Mesothelial cell of epicardium (in vitro differentiated cells): Measurements from ENCODE around the gene LCN2. TPM values are rescaled to one million over a fixed set of nuclear protein-coding genes. Genes with fewer than 3 reads are reported as not detected.

ENCODE experiments used
- DNase-seq, 2 experiments: peaks; one replicate each; pipeline ENCODE4 v3.0.0; 2021; ENCODE audit warnings: low spot score in 2 of 2; ENCODE audit not compliant: unreplicated experiment in 2 of 2
- H3K27ac Mint-ChIP-seq: 2 replicates; pipeline ENCODE4 v1.8.0; 2021; ENCODE audit warnings: mixed read lengths
- H3K27me3 Mint-ChIP-seq: 2 replicates; pipeline ENCODE4 v1.8.0; 2021; ENCODE audit warnings: low read depth, mixed read lengths
- H3K36me3 Mint-ChIP-seq: 2 replicates; pipeline ENCODE4 v1.8.0; 2021; ENCODE audit warnings: mixed read lengths
- H3K4me1 Mint-ChIP-seq: 2 replicates; pipeline ENCODE4 v1.8.0; 2021; ENCODE audit warnings: mixed read lengths
- H3K4me3 Mint-ChIP-seq: 2 replicates; pipeline ENCODE4 v1.8.0; 2021; ENCODE audit warnings: mild to moderate bottlenecking, moderate library complexity, mixed read lengths
- H3K9me3 Mint-ChIP-seq: 2 replicates; pipeline ENCODE4 v1.8.0; 2021; ENCODE audit warnings: mixed read lengths
- total RNA-seq: library from RNA; stranded (reverse); gene quantifications from 3 replicates; pipeline ENCODE4 v1.2.1, GENCODE V29; 2021
- TF ChIP-seq, protein P1 (sequence below): fragments of 200-600 bp; sonication (generic); IDR thresholded peaks from one replicate; pipeline ENCODE4 v1.5.0; 2021; ENCODE audit warnings: antibody characterized with exemption; ENCODE audit not compliant: unreplicated experiment

Gene LCN2
- total RNA-seq, 1 donor from 2014 or later: not detected

DNA sequence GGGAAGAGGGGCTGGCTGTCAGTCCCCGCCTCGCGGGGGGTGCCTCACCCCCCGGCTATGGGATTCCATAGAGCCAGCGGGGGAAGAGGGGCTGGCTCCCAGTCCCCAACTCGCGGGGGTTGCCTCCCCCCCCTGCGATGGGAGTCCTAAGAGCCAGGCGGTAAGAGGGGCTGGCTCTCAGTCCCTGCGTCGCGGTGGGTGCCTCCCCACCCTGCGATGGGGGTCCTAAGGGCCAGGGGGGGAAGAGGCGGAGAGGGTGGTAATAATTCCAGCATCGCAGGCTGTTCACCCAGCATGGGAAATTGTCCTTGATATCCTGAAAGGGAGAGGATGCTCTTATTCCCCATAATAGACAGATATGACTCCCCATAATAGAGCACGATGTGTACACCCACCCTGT lies 9.6 kb upstream of the LCN2 start:
- Mint-ChIP-seq H3K27ac (no peak overlapping the region), H3K4me1 (peaks cover 13% of the 10 kb centered on the region), H3K9me3 (peaks cover under 1% of the 10 kb centered on the region), H3K27me3 (peaks cover 5% of the 10 kb centered on the region), H3K36me3 (no peaks in the 10 kb centered on the region), H3K4me3 (no peak overlapping the region)
- no peak for DNase-seq
- TF ChIP-seq, protein P1, sequence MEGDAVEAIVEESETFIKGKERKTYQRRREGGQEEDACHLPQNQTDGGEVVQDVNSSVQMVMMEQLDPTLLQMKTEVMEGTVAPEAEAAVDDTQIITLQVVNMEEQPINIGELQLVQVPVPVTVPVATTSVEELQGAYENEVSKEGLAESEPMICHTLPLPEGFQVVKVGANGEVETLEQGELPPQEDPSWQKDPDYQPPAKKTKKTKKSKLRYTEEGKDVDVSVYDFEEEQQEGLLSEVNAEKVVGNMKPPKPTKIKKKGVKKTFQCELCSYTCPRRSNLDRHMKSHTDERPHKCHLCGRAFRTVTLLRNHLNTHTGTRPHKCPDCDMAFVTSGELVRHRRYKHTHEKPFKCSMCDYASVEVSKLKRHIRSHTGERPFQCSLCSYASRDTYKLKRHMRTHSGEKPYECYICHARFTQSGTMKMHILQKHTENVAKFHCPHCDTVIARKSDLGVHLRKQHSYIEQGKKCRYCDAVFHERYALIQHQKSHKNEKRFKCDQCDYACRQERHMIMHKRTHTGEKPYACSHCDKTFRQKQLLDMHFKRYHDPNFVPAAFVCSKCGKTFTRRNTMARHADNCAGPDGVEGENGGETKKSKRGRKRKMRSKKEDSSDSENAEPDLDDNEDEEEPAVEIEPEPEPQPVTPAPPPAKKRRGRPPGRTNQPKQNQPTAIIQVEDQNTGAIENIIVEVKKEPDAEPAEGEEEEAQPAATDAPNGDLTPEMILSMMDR: no peak

GRCh38 chr9:128141604-128142003 lies 7.6 kb upstream of the LCN2 start:
- TF ChIP-seq, protein P1: no peak
- H3K36me3 Mint-ChIP-seq: no peaks in the 10 kb centered on the region
- DNase-seq: no peak
- H3K4me1 Mint-ChIP-seq: peaks cover 18% of the 10 kb centered on the region
- no peaks in the 10 kb centered on the region for H3K9me3 Mint-ChIP-seq
- H3K27ac Mint-ChIP-seq: no peak overlapping the region
- H3K4me3 Mint-ChIP-seq: no peak overlapping the region
- no peaks in the 10 kb centered on the region for H3K27me3 Mint-ChIP-seq

DNA sequence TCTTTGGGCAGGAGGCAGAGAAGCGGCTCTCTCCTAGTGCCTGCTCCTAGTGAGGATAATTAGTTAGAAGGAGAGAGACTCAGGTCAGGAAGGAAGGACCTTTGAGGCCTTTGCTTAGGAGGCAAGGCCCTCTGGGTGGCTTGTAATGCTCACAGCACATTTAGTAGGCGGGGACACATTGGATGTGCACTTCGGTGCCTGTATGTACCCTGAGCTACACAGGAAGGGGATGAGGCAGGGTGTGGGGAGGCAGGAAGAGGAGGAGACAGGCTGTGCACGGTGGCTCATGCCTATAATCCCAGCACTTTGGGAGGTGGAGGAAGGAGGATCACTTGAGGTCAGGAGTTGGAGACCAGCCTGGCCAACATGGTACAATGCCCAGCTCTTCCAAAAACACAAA lies 7.2 kb upstream of the LCN2 start:
- Mint-ChIP-seq H3K4me1 (peaks cover 20% of the 10 kb centered on the region), H3K27ac (no peak overlapping the region), H3K9me3 (no peaks in the 10 kb centered on the region), H3K4me3 (no peak overlapping the region), H3K36me3 (no peaks in the 10 kb centered on the region), H3K27me3 (no peaks in the 10 kb centered on the region)
- TF ChIP-seq, protein P1: no peak
- DNase-seq: no peak

DNA sequence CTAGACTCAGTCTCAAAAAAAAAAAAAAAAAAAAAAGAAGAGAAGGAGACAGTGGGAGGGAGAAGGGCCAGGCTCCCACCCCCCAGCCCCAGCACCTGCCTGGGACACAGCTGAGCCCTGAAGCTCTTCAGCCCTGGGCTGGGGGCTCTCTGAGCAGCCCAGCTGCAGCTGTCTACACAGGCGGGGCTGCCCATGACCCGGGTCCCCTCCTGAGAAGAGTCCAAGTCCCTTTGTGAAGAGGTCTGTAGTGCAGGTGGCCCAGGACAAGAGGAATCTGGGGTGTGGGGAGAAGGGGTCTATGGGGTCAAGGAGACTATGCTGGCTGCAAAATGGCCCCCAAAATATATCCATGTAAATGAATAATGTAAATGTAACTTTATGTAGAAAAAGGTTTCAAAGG lies 6.7 kb upstream of the LCN2 start:
- Mint-ChIP-seq H3K4me3 (no peak overlapping the region), H3K27ac (no peak overlapping the region), H3K9me3 (no peaks in the 10 kb centered on the region), H3K36me3 (no peaks in the 10 kb centered on the region), H3K27me3 (no peaks in the 10 kb centered on the region), H3K4me1 (peaks cover 20% of the 10 kb centered on the region)
- TF ChIP-seq, protein P1: no peak
- no peak for DNase-seq

DNA sequence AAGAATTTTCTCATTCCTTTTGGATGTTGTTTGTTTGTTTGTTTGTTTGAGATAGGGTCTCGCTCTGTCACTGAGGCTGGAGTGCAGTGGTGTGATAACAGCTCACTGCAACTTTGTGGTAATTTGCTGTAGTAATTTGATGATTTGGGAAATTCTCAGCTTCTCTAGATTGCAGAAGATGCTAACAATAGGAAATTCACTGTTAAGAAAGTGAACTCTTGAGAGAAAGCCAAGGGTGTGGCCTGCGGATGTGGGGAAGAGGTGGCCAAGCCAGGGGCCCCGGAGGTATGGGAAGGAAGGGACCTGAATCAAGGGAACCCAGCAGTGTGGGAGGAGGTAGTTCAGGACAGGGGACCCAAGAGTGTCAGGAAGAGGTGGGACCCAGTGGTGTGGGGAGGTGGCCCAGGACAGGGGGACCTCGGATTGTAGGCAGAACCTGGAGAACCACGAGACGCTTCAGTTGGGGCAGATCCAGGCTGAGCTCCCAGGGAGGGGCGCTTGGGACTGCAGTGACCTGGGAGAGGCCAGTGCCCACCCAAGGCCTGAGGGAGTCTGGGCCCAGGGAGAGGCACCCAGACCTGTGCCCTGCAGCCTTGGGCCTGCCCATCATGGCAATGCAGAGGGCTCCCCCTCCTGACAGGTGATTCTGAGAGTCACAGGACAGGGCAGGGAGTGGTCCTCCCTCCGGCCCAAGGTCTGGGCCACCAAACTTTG lies 5.6 kb upstream of the LCN2 start:
- TF ChIP-seq, protein P1: no peak
- Mint-ChIP-seq H3K4me3 (no peak overlapping the region), H3K9me3 (no peaks in the 10 kb centered on the region), H3K36me3 (no peaks in the 10 kb centered on the region), H3K27me3 (no peaks in the 10 kb centered on the region), H3K27ac (no peak overlapping the region), H3K4me1 (peaks cover 21% of the 10 kb centered on the region)
- no peak for DNase-seq
